Progenitor cell of endocrine pancreas (in vitro differentiated cells): Measurements from ENCODE around the gene SMYD1. TPM values are rescaled to one million over a fixed set of nuclear protein-coding genes. Genes with fewer than 3 reads are reported as not detected.

ENCODE experiments used
- DNase-seq: peaks from one replicate; pipeline ENCODE4 v3.0.0; 2021; ENCODE audit warnings: low spot score; ENCODE audit not compliant: unreplicated experiment
- H3K27ac Mint-ChIP-seq: 2 replicates; pipeline ENCODE4 v1.8.0; 2021; ENCODE audit warnings: mild to moderate bottlenecking, moderate library complexity, mixed read lengths
- H3K27me3 Mint-ChIP-seq: 2 replicates; pipeline ENCODE4 v1.8.0; 2021; ENCODE audit warnings: mixed read lengths
- H3K36me3 Mint-ChIP-seq: 2 replicates; pipeline ENCODE4 v1.8.0; 2022; ENCODE audit warnings: mixed read lengths; ENCODE audit not compliant: insufficient read depth
- H3K4me1 Mint-ChIP-seq: 2 replicates; pipeline ENCODE4 v1.8.0; 2021; ENCODE audit warnings: low read depth, mixed read lengths
- H3K4me3 Mint-ChIP-seq: 2 replicates; pipeline ENCODE4 v1.8.0; 2021; ENCODE audit warnings: low read depth, mild to moderate bottlenecking, moderate library complexity, mixed read lengths
- H3K9me3 Mint-ChIP-seq: 2 replicates; pipeline ENCODE4 v1.8.0; 2021; ENCODE audit warnings: low read depth, mixed read lengths
- CTCF ChIP-seq: fragments of 200-600 bp; sonication (generic); IDR thresholded peaks from one replicate; pipeline ENCODE4 v1.5.0; 2021; ENCODE audit warnings: antibody characterized with exemption, mild to moderate bottlenecking; ENCODE audit not compliant: unreplicated experiment
- total RNA-seq: library from RNA; stranded (reverse); gene quantifications from 2 replicates; pipeline ENCODE4 v1.2.1, GENCODE V29; 2021

Gene SMYD1
- total RNA-seq, 1 donor from 2014 or later = not detected

- no peak for DNase-seq
- Mint-ChIP-seq H3K9me3 (no peaks in the 10 kb centered on the region), H3K27me3 (no peaks in the 10 kb centered on the region), H3K36me3 (no peaks in the 10 kb centered on the region), H3K4me1 (peaks cover 2% of the 10 kb centered on the region), H3K27ac (no peak overlapping the region), H3K4me3 (no peak overlapping the region)
- no peak for TF ChIP-seq CTCF
These were observed 6.5 kb downstream of the SMYD1 start for GRCh38 chr2:88074150-88074549.

GRCh38 chr2:88074854-88075292, 7.2 kb downstream of the SMYD1 start:
- no peak overlapping the region for H3K4me3 Mint-ChIP-seq
- TF ChIP-seq CTCF = no peak
- H3K9me3 Mint-ChIP-seq = no peaks in the 10 kb centered on the region
- H3K27ac Mint-ChIP-seq = no peak overlapping the region
- no peaks in the 10 kb centered on the region for H3K27me3 Mint-ChIP-seq
- no peaks in the 10 kb centered on the region for H3K4me1 Mint-ChIP-seq
- H3K36me3 Mint-ChIP-seq = no peaks in the 10 kb centered on the region
- no peak for DNase-seq

- Mint-ChIP-seq H3K4me1 (peaks cover 2% of the 10 kb centered on the region), H3K27me3 (no peaks in the 10 kb centered on the region), H3K4me3 (no peak overlapping the region), H3K36me3 (no peaks in the 10 kb centered on the region), H3K9me3 (no peaks in the 10 kb centered on the region), H3K27ac (no peak overlapping the region)
- TF ChIP-seq CTCF = no peak
- DNase-seq = no peak
These were observed 9.5 kb downstream of the SMYD1 start for GRCh38 chr2:88077080-88077479.

DNA sequence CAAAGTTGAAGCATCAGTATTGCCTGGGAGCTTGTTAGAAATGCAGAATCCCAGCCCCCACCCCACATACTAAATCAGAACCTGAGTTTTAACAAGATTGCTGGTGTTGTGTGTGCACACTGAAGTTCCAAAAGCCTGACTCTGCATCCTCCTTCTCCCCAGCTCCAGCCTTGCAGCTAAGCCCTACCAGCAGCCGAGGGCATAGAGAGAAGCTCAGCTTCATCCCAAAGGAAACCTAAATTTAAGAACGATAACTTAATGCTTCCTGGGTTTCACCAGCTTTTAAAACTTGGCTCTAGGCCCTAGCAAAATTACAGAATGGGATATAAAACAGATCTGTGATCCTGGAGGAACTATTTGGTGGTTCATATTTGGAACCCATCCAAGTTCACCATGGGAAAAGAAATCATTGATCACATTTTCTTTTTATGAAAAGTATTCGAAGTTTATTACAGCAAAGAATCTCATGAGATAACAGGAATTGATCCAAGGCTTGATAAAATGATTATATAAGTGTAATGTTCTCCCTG, 11.1 kb downstream of the SMYD1 start:
- no peaks in the 10 kb centered on the region for H3K27me3 Mint-ChIP-seq
- peaks cover 5% of the 10 kb centered on the region for H3K4me1 Mint-ChIP-seq
- TF ChIP-seq CTCF = no peak
- no peaks in the 10 kb centered on the region for H3K9me3 Mint-ChIP-seq
- H3K27ac Mint-ChIP-seq = no peak overlapping the region
- no peaks in the 10 kb centered on the region for H3K36me3 Mint-ChIP-seq
- no peak for DNase-seq
- H3K4me3 Mint-ChIP-seq = no peak overlapping the region

- Mint-ChIP-seq H3K4me1 (peaks cover 5% of the 10 kb centered on the region), H3K27ac (no peak overlapping the region), H3K4me3 (no peak overlapping the region), H3K36me3 (no peaks in the 10 kb centered on the region), H3K27me3 (no peaks in the 10 kb centered on the region), H3K9me3 (no peaks in the 10 kb centered on the region)
- DNase-seq = no peak
- no peak for TF ChIP-seq CTCF
These were observed 12.9 kb downstream of the SMYD1 start for GRCh38 chr2:88080545-88080944.
